ENCODE measurements around the gene NFYB. TPM values are rescaled to one million over a fixed set of nuclear protein-coding genes. Genes with fewer than 3 reads are reported as not detected.
A peak's percentile ranks its signal among the peaks of the same experiment; 100 is the strongest.
"Not testable (repeated sequence)": the region's sequence is repeated elsewhere in the genome, so short reads cannot be mapped to it uniquely, and the experiment has no call there.

NFYB gene
- total RNA-seq, 2 experiments from 2014 or later, result 22.3 to 22.7 TPM

DNA sequence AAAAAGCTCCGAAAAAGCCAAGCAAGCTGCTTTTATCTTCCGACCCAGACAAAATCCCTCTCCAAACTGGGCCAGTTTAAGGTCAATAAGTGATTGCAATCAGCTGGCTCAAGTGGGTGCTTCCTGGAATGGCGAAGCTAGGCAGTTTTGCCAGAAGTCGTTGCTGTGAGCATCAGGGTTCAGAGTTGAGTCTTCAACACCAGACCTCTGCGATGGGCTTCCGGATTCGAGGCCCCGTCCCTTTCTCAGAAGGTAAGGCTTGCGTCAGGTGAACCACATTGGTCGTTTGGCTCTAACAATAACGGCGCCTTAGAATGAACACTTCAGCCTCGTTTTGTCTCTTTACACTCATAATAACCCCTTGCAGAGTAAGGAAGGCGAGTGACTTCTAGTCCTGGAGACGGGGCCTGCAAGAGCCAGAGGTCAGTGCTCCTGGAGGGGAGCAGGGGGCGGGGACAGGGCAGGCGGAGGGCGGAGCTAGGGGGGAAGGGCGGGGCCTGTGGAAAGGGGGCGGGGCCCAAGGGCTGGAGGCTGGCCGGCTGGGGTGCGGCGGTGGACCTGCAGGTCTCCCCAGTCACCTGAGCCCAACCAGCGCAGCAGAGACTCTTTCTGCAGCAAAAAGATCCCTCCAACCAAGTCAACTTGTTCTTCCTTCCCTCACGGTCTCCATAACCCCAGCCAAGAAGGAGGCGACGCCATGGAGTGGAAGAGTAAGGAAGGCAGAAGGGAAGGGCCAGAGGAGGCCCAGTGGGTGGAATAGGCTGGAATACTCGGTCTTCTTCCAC is 34.0 kb upstream of the NFYB start:
- ChIA-PET POLR2A (no interaction called here), CTCF (no interaction called here)
- Mint-ChIP-seq H3K4me1 (peaks cover 2% of the 10 kb centered on the region), H3K27me3 (peaks cover 6% of the 10 kb centered on the region), H3K27ac (no peak overlapping the region), H3K9me3 (no peaks in the 10 kb centered on the region), H3K4me3 (no peak overlapping the region), H3K36me3 (ENCODE audit: low read depth) (no peaks in the 10 kb centered on the region)
- no peak for DNase-seq

DNA sequence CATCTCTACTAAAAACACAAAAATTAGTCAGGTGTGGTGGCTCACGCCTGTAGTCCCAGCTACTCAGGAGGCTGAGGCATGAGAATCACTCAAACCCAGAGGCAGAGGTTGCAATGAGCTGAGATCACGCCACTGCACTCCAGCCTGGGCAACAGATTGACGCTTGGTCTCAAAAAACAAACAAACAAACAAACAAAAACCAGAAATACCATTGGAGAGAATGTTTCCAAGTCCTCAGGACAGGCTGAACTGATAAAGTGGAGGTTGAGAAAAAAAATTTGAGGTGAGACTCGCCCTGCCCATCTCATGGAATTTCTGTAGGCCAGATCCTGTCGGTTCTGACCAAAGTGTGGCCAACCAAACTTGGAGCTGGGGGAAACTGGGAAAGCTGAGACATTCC is 30.6 kb upstream of the NFYB start:
- H3K9me3 Mint-ChIP-seq, result no peaks in the 10 kb centered on the region
- no peak overlapping the region for H3K4me3 Mint-ChIP-seq
- POLR2A ChIA-PET, result no interaction called here
- CTCF ChIA-PET, result no interaction called here
- peaks cover 6% of the 10 kb centered on the region for H3K27me3 Mint-ChIP-seq
- no peaks in the 10 kb centered on the region for H3K4me1 Mint-ChIP-seq
- no peak for DNase-seq
- H3K27ac Mint-ChIP-seq, result no peak overlapping the region
- no peaks in the 10 kb centered on the region for H3K36me3 Mint-ChIP-seq (ENCODE audit: low read depth)

- POLR2A ChIA-PET, result no interaction called here
- H3K36me3 Mint-ChIP-seq (ENCODE audit: low read depth), result no peaks in the 10 kb centered on the region
- no peak for DNase-seq
- H3K4me1 Mint-ChIP-seq, result no peaks in the 10 kb centered on the region
- peaks cover 6% of the 10 kb centered on the region for H3K27me3 Mint-ChIP-seq
- no peak overlapping the region for H3K4me3 Mint-ChIP-seq
- H3K27ac Mint-ChIP-seq, result no peak overlapping the region
- H3K9me3 Mint-ChIP-seq, result no peaks in the 10 kb centered on the region
- CTCF ChIA-PET, result interaction anchor here (0.7 kb wide), 2 partner anchors 113 to 119 kb away, joined by 3 to 4 read pairs; no protein-coding TSS in a partner anchor
Observed at GRCh38 chr12:104167519-104168458, 29.8 kb upstream of the NFYB start.

- Mint-ChIP-seq H3K4me3 (no peak overlapping the region), H3K9me3 (no peaks in the 10 kb centered on the region), H3K27me3 (peaks cover 6% of the 10 kb centered on the region), H3K27ac (no peak overlapping the region), H3K36me3 (ENCODE audit: low read depth) (no peaks in the 10 kb centered on the region), H3K4me1 (no peaks in the 10 kb centered on the region)
- POLR2A ChIA-PET, result no interaction called here
- CTCF ChIA-PET, result no interaction called here
- DNase-seq, result no peak
Observed at GRCh38 chr12:104166465-104166864, 28.5 kb upstream of the NFYB start.

DNA sequence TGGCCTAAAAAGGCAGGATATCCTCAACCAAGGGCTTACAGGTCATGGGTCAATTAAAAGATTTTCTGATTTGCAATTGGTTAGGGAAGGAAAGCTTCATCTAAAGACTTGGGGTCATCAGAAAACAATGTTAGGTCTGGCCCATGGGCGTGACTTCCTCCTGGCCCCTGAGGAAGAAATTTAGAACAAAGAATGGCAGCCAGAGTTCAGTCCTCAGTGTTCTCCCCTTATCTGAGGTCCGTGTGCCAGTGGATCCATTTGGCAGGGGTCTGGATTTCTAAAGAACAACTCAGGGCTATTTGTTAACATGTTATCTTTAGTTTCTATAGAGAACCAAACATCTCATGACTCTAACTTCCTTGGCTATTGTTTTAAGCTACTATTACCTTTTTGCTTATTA is 27.8 kb upstream of the NFYB start:
- no peak overlapping the region for H3K27ac Mint-ChIP-seq
- POLR2A ChIA-PET, result no interaction called here
- CTCF ChIA-PET, result interaction anchor here (1.4 kb wide), 1 partner anchor 102 kb away, joined by 3 read pairs; the partner anchor contains the start of gene HCFC2
- DNase-seq, result no peak
- no peak overlapping the region for H3K4me3 Mint-ChIP-seq
- no peaks in the 10 kb centered on the region for H3K36me3 Mint-ChIP-seq (ENCODE audit: low read depth)
- H3K4me1 Mint-ChIP-seq, result no peaks in the 10 kb centered on the region
- H3K9me3 Mint-ChIP-seq, result no peaks in the 10 kb centered on the region
- peaks cover 6% of the 10 kb centered on the region for H3K27me3 Mint-ChIP-seq

- Mint-ChIP-seq H3K4me3 (no peak overlapping the region), H3K27me3 (peaks cover 3% of the 10 kb centered on the region), H3K27ac (no peak overlapping the region), H3K9me3 (no peaks in the 10 kb centered on the region), H3K36me3 (ENCODE audit: low read depth) (no peaks in the 10 kb centered on the region), H3K4me1 (no peaks in the 10 kb centered on the region)
- ChIA-PET CTCF (interaction anchor here (1.4 kb wide), 1 partner anchor 101 kb away, joined by 3 read pairs; the partner anchor contains the start of gene HCFC2), POLR2A (no interaction called here)
- no peak for DNase-seq
Observed at GRCh38 chr12:104164634-104165033, 26.6 kb upstream of the NFYB start.

DNA sequence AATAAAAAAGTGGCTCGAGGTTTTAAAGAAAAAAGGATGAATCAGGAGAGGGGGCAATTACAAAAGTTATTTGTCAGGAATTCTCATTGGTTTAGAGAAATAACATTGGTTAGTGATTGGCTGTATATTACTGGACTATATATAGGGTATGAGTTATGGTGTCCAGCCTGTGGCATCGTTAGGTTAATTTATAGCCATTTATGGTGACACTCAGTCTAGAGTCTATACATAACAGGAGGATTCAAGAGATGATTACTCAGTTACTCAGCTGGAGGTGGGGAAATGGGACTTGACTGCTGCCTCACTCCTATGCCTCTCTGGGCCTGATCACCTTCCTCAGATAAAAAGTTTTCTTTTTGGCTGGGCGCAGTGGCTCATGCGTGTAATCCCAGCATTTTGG is 25.6 kb upstream of the NFYB start:
- ChIA-PET CTCF (no interaction called here), POLR2A (no interaction called here)
- Mint-ChIP-seq H3K4me3 (no peak overlapping the region), H3K4me1 (no peaks in the 10 kb centered on the region), H3K27ac (no peak overlapping the region), H3K36me3 (ENCODE audit: low read depth) (no peaks in the 10 kb centered on the region), H3K27me3 (peaks cover 2% of the 10 kb centered on the region), H3K9me3 (no peaks in the 10 kb centered on the region)
- DNase-seq, result no peak

GRCh38 chr12:104163028-104163427 is 25.0 kb upstream of the NFYB start:
- H3K4me1 Mint-ChIP-seq; H3K27ac Mint-ChIP-seq; H3K9me3 Mint-ChIP-seq; H3K36me3 Mint-ChIP-seq (ENCODE audit: low read depth); DNase-seq; CTCF ChIA-PET; H3K27me3 Mint-ChIP-seq; POLR2A ChIA-PET; H3K4me3 Mint-ChIP-seq: not testable (repeated sequence)

- H3K4me3 Mint-ChIP-seq, result no peak overlapping the region
- no peak overlapping the region for H3K27ac Mint-ChIP-seq
- peaks cover 16% of the 10 kb centered on the region for H3K4me1 Mint-ChIP-seq
- ChIA-PET CTCF (no interaction called here), POLR2A (interaction anchor here (2.2 kb wide), 1 partner anchor 18 kb away, joined by 11 read pairs; the partner anchor contains the start of gene NFYB)
- H3K9me3 Mint-ChIP-seq, result no peaks in the 10 kb centered on the region
- DNase-seq, result no peak
- H3K27me3 Mint-ChIP-seq, result peaks cover 3% of the 10 kb centered on the region
- H3K36me3 Mint-ChIP-seq (ENCODE audit: low read depth), result no peaks in the 10 kb centered on the region
Observed at GRCh38 chr12:104155711-104156555, 17.9 kb upstream of the NFYB start.

DNA sequence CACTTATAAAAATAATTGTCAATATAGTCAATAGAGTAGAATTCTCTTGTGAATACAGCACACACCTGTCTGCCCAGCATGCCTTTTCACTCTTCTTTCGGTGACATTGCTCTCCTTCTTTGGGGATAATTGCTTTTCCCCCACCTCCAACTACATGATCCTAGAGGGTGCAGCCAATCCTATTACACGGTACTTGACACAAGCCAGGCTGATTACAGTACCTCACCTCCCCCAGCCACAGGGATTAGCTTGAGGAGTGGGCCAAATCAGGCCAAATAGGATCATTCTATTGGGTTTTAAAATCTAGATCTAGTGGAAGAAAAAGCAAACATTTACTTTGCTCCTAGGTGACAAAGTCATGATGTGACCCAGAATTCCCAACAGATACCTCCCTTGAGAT is 16.8 kb upstream of the NFYB start:
- DNase-seq, result no peak
- Mint-ChIP-seq H3K27ac (no peak overlapping the region), H3K27me3 (peaks cover 10% of the 10 kb centered on the region), H3K4me1 (peaks cover 16% of the 10 kb centered on the region), H3K36me3 (ENCODE audit: low read depth) (no peaks in the 10 kb centered on the region), H3K4me3 (no peak overlapping the region), H3K9me3 (no peaks in the 10 kb centered on the region)
- POLR2A ChIA-PET, result interaction anchor here (2.2 kb wide), 1 partner anchor 17 kb away, joined by 11 read pairs; the partner anchor contains the start of gene NFYB
- CTCF ChIA-PET, result no interaction called here

DNA sequence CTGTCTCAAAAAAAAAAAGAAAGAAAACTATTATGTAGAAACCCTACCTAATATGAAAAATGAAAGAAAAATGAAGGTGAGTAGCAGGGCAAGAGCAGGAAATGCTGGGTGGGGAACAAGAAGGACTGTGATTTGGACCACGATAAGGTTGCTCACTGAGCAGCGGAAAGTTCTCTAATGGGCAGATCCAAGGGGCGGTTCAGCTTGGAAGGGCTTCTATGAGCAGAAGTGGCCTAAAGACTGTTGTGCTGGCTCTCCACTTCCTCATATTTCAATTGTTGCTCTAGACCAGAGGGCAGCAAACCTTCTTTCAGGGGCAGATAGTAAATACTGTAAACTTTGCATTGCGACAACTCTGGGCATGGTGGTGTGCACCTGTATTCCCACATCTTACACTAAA is 16.3 kb upstream of the NFYB start:
- POLR2A ChIA-PET, result interaction anchor here (0.6 to 2.2 kb wide), 2 partner anchors 17 to 34 kb away, joined by 4 to 11 read pairs; partner anchors contain the start of gene NFYB
- Mint-ChIP-seq H3K9me3 (no peaks in the 10 kb centered on the region), H3K4me1 (peaks cover 16% of the 10 kb centered on the region), H3K4me3 (no peak overlapping the region), H3K36me3 (ENCODE audit: low read depth) (no peaks in the 10 kb centered on the region), H3K27ac (peak overlapping the region; percentile 76), H3K27me3 (peaks cover 14% of the 10 kb centered on the region)
- DNase-seq, result peak; percentile 26
- CTCF ChIA-PET, result no interaction called here

GRCh38 chr12:104152685-104153241 is 14.8 kb upstream of the NFYB start:
- Mint-ChIP-seq H3K27ac (no peak overlapping the region), H3K36me3 (ENCODE audit: low read depth) (no peaks in the 10 kb centered on the region), H3K4me3 (no peak overlapping the region), H3K9me3 (no peaks in the 10 kb centered on the region), H3K27me3 (peaks cover 25% of the 10 kb centered on the region), H3K4me1 (peaks cover 16% of the 10 kb centered on the region)
- ChIA-PET CTCF (interaction anchor here (1.1 kb wide), 1 partner anchor 9 kb away, joined by 3 read pairs; no protein-coding TSS in a partner anchor), POLR2A (interaction anchor here (1.4 kb wide), 1 partner anchor 15 kb away, joined by 4 read pairs; the partner anchor contains the start of gene NFYB)
- DNase-seq, result no peak
